Astrocyte (in vitro differentiated cells and primary cell): ENCODE results near the gene RAB40AL. TPM values are rescaled to one million over a fixed set of nuclear protein-coding genes. Genes with fewer than 3 reads are reported as not detected.
A peak's percentile ranks its signal among the peaks of the same experiment; 100 is the strongest.

Source experiments
- DNase-seq: peaks from one replicate; pipeline ENCODE4 v3.0.0-alpha.2; 2010; ENCODE audit warnings: low read depth
- FAIRE-seq: peaks from 2 replicates; lab custom pipeline; 2011; peaks lifted over from hg19 to GRCh38; lab: Jason Lieb, UNC
- H2AFZ ChIP-seq: 2 replicates; pipeline ENCODE4 v1.6.0; 2012; ENCODE audit warnings: low read depth, low read length, inconsistent platforms
- H3K27ac ChIP-seq: 2 replicates; pipeline ENCODE4 v1.5.1; 2011; ENCODE audit warnings: low read depth, low read length, inconsistent platforms
- H3K27me3 ChIP-seq: 2 replicates; pipeline ENCODE4 v1.6.0; 2011; ENCODE audit warnings: low read length, inconsistent platforms; ENCODE audit not compliant: insufficient read depth
- H3K36me3 ChIP-seq: 2 replicates; pipeline ENCODE4 v1.5.1; 2011; ENCODE audit warnings: low read length, inconsistent platforms; ENCODE audit not compliant: insufficient read depth
- H3K4me1 ChIP-seq: 2 replicates; pipeline ENCODE4 v1.5.1; 2011; ENCODE audit warnings: low read length, inconsistent platforms; ENCODE audit not compliant: insufficient read depth
- H3K4me2 ChIP-seq: 2 replicates; pipeline ENCODE4 v1.6.0; 2012; ENCODE audit warnings: low read length, inconsistent platforms
- H3K4me3 ChIP-seq: 2 replicates; pipeline ENCODE4 v1.5.1; 2011; ENCODE audit warnings: low read depth, mild to moderate bottlenecking, low read length, inconsistent platforms; ENCODE audit not compliant: insufficient read depth
- H3K79me2 ChIP-seq: 2 replicates; pipeline ENCODE4 v1.6.0; 2012; ENCODE audit warnings: mild to moderate bottlenecking, low read length, inconsistent platforms; ENCODE audit not compliant: insufficient read depth
- H3K9ac ChIP-seq: 2 replicates; pipeline ENCODE4 v1.6.0; 2012; ENCODE audit warnings: mild to moderate bottlenecking, low read length, inconsistent platforms
- H3K9me3 ChIP-seq: 2 replicates; pipeline ENCODE4 v1.5.1; 2012; ENCODE audit warnings: low read depth, mild to moderate bottlenecking, low read length, inconsistent platforms; ENCODE audit not compliant: insufficient read depth
- H4K20me1 ChIP-seq: 2 replicates; pipeline ENCODE4 v1.6.0; 2012; ENCODE audit warnings: low read length, inconsistent platforms; ENCODE audit not compliant: insufficient read depth
- H3K27ac Mint-ChIP-seq: one replicate; pipeline ENCODE4 v1.8.0; 2021; ENCODE audit warnings: mild to moderate bottlenecking, mixed read lengths; ENCODE audit not compliant: unreplicated experiment
- H3K27me3 Mint-ChIP-seq: one replicate; pipeline ENCODE4 v1.8.0; 2021; ENCODE audit warnings: low read depth, mixed read lengths; ENCODE audit not compliant: unreplicated experiment
- H3K36me3 Mint-ChIP-seq: one replicate; pipeline ENCODE4 v1.8.0; 2021; ENCODE audit warnings: low read depth, mixed read lengths; ENCODE audit not compliant: unreplicated experiment
- H3K4me1 Mint-ChIP-seq: one replicate; pipeline ENCODE4 v1.8.0; 2021; ENCODE audit warnings: low read depth, mixed read lengths; ENCODE audit not compliant: unreplicated experiment
- H3K4me3 Mint-ChIP-seq: one replicate; pipeline ENCODE4 v1.8.0; 2021; ENCODE audit warnings: mild to moderate bottlenecking, moderate library complexity, mixed read lengths; ENCODE audit not compliant: unreplicated experiment
- H3K9me3 Mint-ChIP-seq: one replicate; pipeline ENCODE4 v1.8.0; 2021; ENCODE audit warnings: mild to moderate bottlenecking, mixed read lengths; ENCODE audit not compliant: unreplicated experiment
- EZH2 ChIP-seq: IDR thresholded peaks from 2 replicates; pipeline ENCODE4 v1.6.1; 2012; ENCODE audit warnings: mild to moderate bottlenecking, low read length, inconsistent platforms; ENCODE audit not compliant: insufficient read depth
- total RNA-seq: library from RNA; stranded (reverse); gene quantifications from 2 replicates; pipeline ENCODE4 v1.2.1, GENCODE V29; 2021
- TF ChIP-seq, protein P1 (sequence below): IDR thresholded peaks from 2 replicates; pipeline ENCODE4 v1.5.1; 2011; ENCODE audit warnings: low read depth, mild to moderate bottlenecking, inconsistent platforms, low read length, moderate library complexity; ENCODE audit not compliant: insufficient read depth

The RAB40AL gene
- total RNA-seq, 1 donor from 2014 or later: 0.25 TPM

- Histone ChIP-seq H3K36me3 (no peaks in the 10 kb centered on the region), H3K4me3 (no peak overlapping the region), H3K4me1 (no peaks in the 10 kb centered on the region), H3K9ac (no peak overlapping the region), H2AFZ (no peak overlapping the region), H3K4me2 (peak overlapping the region; percentile 6), H3K27me3 (no peaks in the 10 kb centered on the region), H3K27ac (no peak overlapping the region), H3K9me3 (no peaks in the 10 kb centered on the region), H4K20me1 (no peaks in the 10 kb centered on the region), H3K79me2 (no peaks in the 10 kb centered on the region)
- FAIRE-seq (peak; percentile 98), DNase-seq (peak; percentile 55)
- H3K9me3 Mint-ChIP-seq: no peaks in the 10 kb centered on the region
- no peak for TF ChIP-seq EZH2
- TF ChIP-seq, protein P1, sequence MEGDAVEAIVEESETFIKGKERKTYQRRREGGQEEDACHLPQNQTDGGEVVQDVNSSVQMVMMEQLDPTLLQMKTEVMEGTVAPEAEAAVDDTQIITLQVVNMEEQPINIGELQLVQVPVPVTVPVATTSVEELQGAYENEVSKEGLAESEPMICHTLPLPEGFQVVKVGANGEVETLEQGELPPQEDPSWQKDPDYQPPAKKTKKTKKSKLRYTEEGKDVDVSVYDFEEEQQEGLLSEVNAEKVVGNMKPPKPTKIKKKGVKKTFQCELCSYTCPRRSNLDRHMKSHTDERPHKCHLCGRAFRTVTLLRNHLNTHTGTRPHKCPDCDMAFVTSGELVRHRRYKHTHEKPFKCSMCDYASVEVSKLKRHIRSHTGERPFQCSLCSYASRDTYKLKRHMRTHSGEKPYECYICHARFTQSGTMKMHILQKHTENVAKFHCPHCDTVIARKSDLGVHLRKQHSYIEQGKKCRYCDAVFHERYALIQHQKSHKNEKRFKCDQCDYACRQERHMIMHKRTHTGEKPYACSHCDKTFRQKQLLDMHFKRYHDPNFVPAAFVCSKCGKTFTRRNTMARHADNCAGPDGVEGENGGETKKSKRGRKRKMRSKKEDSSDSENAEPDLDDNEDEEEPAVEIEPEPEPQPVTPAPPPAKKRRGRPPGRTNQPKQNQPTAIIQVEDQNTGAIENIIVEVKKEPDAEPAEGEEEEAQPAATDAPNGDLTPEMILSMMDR: peak; percentile 54
- no peak overlapping the region for H3K4me3 Mint-ChIP-seq
- peaks cover 2% of the 10 kb centered on the region for H3K4me1 Mint-ChIP-seq
- no peaks in the 10 kb centered on the region for H3K36me3 Mint-ChIP-seq
- H3K27ac Mint-ChIP-seq: peak overlapping the region; percentile 59
- H3K27me3 Mint-ChIP-seq: no peaks in the 10 kb centered on the region
Observed at GRCh38 chrX:102899940-102900916, 36.8 kb upstream of the RAB40AL start.

DNA sequence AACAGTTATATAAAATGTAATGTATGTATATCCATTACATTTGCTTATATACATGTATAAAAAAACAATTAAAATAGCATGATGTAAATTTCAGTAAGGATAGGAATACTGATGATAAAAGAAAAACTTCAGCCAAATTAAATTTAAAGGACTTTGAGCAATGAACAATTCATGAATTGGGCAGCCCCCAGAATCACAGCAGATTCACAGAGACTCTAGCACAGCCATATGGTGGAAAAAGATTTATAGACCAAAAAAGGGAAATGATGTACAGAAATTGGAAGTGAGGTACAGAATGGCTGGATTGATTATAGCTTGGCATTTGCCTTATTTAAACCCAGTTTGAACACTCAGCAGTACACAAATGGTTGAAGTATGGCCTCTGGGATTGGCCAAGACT, 34.7 kb upstream of the RAB40AL start:
- no peak overlapping the region for H3K27ac Mint-ChIP-seq
- no peaks in the 10 kb centered on the region for H3K27me3 ChIP-seq

More for the DNA sequence above, 34.7 kb upstream of the RAB40AL start:
- FAIRE-seq: no peak
- Mint-ChIP-seq H3K36me3 (peaks cover 4% of the 10 kb centered on the region), H3K9me3 (no peaks in the 10 kb centered on the region), H3K4me3 (no peak overlapping the region), H3K4me1 (peaks cover 2% of the 10 kb centered on the region), H3K27me3 (no peaks in the 10 kb centered on the region)
- no peak for DNase-seq
- no peaks in the 10 kb centered on the region for H3K36me3 ChIP-seq
- no peak overlapping the region for H3K27ac ChIP-seq
- no peaks in the 10 kb centered on the region for H3K79me2 ChIP-seq
- H2AFZ ChIP-seq: no peak overlapping the region
- no peaks in the 10 kb centered on the region for H3K9me3 ChIP-seq
- no peak overlapping the region for H3K9ac ChIP-seq
- no peak for TF ChIP-seq EZH2
- TF ChIP-seq, protein P1: no peak
- H3K4me3 ChIP-seq: no peak overlapping the region
- H3K4me2 ChIP-seq: no peak overlapping the region
- H3K4me1 ChIP-seq: no peaks in the 10 kb centered on the region
- H4K20me1 ChIP-seq: no peaks in the 10 kb centered on the region
